GM19468 (cell line): Measurements from ENCODE around the gene FGF19.
"Not testable (repeated sequence)": the region's sequence is repeated elsewhere in the genome, so short reads cannot be mapped to it uniquely, and the experiment has no call there.

Experiments used
- ATAC-seq: cut with Tn5 transposase; IDR thresholded peaks from one replicate; pipeline ENCODE4 v1.9.1; 2021; ENCODE audit warnings: mild to moderate bottlenecking, moderate library complexity, moderate number of reproducible peaks; ENCODE audit not compliant: unreplicated experiment; ENCODE audit errors: extremely low read depth

The FGF19 gene

DNA sequence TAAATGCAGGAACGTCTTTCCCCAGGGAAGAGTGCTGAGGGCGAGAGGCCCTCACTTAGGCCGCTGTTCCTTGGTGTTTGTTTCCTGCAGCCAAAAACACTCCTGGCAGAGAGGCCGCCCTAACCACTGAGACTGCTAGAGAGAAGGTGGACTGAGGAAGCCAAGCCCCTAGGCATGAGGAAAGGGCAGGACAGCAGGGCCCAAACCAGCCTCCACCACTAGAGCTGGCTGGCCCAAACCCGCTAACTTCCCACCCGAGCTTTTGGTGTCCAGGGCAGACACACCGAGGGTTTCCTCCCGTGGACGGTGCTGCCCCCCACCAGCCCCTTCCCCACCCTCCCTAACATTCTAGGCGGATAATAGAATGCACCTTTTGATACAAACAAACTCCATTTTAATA is 6.0 kb downstream of the FGF19 start:
- no peak for ATAC-seq

DNA sequence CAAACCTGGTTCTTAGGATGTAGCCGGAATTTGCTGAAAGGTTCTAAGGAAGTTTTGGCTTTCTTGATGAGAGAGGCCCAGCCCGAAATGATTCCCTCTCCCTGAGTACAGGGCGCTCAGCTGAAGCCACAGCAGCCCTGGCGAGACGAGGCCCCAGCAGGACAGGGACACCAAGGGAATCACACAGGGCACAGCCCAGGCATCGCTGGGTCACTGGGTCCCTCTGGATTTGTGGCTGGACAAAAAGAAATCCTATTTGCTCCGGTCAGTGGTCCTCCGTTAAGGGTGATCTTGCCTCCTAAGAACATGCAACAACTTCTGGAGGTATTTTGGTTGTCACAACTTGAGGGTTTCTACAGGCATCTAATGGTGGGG is 6.4 kb downstream of the FGF19 start:
- no peak for ATAC-seq

DNA sequence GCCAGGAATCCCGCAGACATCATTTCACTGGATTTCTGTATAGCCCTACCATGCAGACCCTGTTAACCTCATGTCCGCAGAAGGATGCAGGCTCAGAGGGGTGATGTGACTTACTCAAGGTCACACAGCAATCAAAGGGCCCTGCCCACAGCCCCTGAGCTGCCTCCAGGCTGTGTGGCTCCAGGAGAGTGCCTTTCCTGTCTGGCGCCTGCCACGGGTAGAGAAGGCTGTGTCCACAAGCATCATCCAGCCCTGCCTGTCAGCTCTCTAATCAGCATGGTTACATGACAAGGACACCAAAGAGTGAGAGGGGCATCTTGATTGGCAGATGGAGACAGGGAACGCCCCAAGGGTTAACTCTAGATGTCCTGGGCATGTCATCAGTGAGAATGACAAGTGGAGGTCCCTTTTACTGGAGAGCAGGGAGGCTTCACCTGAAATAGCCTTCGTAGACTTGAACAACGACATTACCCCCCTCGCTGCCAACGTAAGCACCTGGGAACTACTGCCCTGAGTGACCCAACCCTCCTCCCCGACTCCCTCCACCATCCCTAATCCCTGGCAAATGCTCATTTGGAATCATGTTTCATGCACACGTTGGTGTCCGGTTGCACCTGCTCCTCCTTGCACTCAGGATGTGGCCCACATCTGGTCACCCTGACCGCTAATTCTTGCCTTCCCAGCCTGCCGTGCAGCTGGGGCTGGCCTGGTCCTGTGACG is 6.9 kb downstream of the FGF19 start:
- ATAC-seq = no peak

DNA sequence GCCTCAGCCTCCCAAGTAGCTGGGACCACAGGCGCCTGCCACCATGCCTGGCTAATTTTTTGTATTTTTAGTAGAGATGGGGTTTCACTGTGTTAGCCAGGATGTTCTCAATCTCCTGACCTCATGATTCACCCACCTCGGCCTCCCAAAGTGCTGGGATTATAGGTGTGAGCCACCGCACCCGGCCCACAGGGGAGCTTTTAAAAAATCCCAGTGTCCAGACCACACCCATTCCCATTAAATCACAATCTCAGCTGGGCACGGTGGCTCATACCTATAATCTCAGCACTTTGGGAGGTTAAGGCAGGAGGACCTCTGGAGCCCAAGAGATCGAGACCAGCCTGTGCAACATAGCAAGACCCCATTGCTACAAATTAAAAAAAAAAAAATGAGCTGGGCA is 7.8 kb downstream of the FGF19 start:
- not testable (repeated sequence) for ATAC-seq

DNA sequence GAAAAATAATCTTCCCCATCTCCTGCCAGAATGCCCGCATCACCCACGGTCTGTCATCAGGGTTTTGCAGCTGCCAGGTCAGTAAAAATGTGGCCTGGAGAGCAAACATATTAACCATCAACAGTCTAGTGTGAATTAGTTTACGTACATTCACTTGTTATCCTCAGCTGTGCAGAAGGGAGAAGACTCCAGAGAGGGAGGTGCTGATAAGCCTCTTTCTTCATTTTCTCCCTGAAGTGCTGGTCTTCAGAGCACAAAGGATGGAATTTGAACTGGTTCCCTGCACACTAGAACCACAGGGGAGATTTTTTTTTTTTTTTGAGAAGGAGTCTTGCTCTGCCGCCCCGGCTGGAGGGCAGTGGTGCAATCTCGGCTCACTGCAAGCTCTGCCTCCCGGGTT is 8.2 kb downstream of the FGF19 start:
- no peak for ATAC-seq

DNA sequence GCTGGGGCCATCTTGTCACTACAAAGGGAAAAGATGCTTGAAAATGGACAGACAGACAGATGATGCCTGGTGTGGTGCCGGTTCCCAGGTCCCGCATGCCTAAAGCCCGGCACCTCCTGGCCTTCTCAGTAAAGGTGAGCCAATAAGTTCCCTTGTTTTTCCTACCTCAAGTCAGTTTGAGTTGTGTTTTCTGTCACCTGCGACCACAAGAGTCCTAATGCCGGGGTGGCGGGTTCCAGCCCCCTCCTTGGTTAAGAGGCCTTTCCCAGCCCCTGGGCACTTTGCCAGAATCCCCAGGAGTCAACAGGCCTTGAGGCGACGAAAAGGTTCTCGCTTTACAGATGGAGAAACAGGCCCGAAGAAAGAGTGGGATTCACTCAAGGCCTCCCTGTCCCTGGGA is 9.0 kb downstream of the FGF19 start:
- no peak for ATAC-seq

DNA sequence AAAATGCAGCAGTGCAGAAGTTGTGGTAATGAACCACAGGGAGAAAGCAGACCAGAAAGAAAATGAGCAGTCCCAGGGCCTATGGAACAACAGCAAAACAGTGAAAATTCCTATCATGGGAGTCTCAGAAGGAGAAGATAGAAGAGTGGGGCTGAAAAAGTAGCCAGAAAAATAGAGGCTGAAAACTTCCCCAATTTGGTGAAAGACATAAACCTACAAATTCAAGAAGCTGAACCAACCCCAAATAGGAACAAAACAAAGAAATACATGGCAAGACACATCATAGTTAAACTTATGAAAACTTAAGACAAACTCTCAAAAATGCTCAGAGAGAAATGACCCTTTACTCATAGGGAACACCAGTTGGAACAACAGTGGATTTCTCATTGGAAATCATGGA is 11.4 kb downstream of the FGF19 start:
- ATAC-seq = no peak

DNA sequence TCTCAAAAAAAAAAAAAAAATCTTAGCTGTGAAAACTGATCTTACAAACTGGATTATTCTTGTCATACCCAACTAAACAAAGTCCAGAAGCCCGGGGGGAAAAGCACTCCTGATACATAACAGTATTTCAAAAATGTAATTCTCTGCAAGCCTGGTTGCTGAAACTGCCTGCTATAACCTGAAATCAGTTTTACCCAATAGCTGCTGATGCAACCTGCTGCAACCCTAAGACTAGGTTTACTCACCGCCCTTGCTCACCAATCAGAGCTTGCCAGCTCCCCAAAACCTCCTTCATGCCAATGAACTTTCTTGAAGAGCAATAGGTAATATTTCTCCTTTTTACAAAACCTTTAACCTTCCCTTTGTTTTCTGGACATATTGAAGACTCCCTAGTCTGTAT is 12.4 kb downstream of the FGF19 start:
- no peak for ATAC-seq

DNA sequence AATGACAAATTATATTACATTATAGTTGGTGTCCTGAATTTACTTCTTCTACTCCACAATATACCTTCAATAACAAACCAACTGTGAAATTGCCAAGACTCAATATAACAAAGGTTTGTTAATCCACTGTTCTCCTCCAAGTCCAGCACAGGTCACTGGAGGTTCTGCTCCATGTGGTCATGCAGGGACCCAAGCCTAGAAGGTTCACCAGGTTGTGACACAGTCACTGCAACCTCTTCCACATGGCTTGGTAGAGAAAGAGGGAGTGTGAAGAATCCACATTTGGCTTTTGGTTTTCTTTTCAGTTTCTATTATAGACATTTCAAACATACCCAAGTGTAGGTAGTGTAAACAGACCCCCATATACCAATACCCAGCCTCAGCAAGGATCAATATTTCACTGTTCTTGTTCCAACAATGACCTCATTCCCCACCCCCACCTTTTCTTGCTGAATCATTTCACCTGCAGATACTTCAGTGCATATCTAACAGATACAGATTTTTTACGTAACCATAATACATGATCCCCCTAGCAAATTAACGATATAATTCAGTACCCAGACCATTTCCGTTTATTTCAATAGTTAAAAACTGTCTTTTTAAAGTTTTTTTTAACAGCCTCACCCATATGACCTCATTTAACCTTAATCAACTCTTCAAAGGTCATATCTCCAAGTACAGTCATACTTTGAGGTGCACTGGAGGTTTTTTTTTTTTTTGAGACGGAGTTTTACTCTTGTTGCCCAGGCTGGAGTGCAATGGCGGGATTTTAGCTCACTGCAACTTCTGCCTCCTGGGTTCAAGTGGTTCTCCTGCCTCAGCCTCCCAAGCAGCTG is 14.1 kb downstream of the FGF19 start:
- ATAC-seq = no peak

DNA sequence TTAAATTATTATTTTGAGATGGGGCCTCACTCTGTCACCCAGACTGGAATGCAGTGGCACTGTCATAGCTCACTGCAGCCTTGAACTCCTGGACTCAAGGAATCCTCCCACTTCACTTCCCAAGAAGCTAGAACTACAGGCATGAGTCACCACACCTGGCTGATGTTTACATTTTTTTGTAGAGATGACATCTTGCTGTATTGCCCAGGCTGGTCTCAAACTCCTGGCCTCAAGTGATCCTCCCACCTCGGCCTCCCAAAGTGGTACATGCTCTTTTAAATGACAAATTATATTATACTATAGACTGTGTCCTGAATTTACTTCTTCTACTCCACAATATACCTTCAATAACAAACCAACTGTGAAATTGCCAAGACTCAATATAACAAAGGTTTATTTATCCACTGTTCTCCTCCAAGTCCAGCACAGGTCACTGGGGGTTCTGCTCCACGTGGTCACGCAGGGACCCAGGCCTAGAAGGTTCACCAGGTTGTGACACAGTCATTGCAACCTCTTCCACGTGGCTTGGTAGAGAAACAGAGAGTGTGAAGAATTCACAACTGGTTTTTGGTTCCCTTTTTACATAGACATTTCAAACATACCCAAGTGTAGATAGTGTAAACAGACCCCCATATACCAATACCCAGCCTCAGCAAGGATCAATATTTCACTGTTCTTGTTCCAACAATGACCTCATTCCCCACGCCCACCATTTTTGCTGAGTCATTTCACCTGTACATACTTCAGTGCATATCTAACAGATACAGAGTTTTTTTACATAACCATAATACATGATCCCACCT is 15.7 kb downstream of the FGF19 start:
- not testable (repeated sequence) for ATAC-seq

DNA sequence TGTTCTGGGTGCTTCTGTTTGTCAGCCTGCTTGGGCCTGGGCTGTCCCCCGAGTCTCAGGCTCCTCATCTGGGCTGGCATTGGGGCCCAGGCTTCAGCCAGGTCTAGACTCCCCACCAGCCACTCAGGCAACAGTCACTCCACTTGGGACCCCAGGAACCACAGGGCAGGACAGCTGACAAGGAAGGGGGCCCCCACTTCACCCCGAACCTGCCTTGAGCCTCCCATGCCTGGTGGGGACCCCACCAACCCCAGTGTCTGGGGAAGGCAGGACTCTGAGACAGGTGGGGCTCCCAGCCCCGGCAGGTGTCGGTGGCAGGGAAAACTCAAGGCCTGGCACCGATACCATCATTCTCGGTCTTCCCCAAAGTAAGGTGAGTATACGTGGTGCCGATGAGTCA is 17.0 kb downstream of the FGF19 start:
- no peak for ATAC-seq

DNA sequence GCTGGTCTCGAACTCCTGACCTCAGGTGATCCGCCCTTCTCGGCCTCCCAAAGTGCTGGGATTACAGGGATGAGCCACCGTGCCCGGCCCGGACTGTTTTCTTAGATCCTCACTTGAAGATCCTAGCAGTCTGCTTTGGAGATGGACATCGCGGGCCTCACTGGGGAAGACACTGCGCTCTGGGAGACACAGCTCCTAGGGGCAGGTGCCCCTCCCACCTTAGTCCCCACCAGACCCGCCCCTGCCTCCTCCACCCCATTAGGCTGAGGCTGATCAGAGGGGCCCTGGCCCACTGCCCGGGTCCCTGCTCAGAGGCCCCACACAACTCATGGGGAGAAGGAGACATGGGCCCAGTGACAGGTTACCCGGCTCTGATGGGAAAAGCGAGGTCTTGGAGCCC is 17.4 kb downstream of the FGF19 start:
- no peak for ATAC-seq

DNA sequence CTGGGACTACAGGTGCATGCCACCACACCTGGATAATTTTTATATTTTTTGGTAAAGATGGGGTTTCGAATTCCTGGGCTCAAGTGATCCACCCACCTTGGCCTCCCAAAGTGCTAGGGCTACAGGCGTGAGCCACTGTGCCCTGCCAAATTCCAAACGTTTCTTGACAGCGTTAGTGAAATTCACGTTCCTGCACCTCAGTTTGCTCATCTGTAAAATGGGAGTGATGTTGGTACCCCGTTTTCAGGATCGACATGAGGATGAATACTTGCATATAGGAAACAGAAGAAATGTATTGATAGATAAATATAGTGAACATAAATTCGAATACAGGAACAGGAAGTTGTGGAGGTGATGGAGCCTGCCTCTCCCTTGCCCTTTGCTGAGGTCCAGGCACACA is 18.5 kb downstream of the FGF19 start:
- ATAC-seq = no peak

DNA sequence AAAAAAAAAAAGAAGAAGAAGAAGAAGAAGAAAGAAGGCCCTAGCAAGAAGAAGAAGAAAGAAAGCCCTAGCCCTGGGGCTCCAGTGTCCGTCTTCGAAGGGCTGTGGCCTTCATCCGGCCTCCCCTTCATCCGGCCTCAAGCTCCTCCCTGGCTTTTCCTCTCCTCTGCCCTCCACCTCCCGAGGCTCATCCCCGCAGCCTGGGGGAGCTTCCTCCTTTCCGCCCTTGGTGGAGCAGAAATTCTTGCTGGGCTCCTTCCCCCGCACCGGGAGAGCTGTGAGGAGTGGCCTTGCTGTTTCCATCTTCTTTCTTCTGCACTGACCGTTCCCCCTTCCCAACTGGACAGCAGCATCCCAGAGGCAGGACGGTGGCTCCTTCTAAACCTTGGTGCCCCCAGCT is 19.2 kb downstream of the FGF19 start:
- ATAC-seq = no peak

DNA sequence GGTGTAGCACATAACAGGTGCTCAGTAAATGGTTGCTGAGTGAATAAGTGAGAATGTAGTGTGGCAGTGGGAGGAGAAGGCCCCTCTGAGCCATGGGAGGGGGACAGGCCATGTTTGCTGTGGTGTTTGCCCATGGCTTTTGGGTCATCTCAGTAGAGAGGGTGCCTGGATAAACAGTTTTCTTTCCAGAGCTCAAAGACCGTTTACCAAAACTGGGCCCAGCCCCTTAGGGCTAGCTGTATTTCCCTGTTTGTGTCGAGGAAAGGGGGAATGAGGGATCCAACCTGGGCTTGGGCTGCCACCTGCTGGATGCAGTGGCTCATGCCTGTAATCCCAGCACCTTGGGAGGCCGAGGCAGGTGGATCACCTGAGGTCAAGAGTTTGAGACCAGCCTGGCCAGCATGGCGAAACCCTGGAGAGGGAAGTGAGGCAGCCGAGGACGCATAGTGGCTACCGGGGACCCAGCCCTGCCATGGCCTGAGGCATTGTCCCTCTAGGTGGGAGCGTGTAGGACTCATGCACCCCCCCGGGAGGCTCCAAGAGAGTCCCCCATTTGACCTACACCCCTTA is 20.0 kb downstream of the FGF19 start:
- no peak for ATAC-seq

DNA sequence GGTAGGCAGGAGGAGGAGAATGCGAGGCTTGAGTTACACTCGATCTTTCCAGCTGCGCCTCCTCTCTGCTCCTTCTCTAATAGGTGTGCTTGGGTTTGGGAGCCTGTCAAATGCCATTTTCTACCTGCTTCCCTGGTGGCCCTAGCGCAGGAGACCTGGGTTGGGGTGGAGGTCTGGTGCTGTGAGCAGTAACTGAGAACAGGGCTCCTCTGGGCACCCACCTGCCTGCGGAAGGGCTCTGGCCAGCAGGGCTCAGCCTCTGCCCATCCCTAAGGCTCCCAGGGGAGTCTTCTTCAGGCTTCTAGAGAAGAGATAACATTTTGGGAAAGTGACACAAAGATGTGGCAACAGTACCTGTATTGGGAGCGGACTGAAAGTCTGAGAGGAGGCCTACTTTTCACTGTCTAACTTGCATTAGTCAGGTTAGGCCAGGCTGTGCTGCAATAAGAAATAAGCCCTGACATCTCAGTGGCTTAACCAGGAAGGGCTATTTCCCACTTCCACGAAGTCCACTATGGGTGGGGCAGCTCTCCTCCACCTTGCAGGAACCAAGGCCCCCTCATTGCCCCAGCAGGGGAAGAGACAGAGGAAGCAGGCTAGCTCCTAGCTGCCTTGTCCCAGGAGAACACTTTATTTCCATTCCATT is 21.0 kb downstream of the FGF19 start:
- ATAC-seq = no peak

DNA sequence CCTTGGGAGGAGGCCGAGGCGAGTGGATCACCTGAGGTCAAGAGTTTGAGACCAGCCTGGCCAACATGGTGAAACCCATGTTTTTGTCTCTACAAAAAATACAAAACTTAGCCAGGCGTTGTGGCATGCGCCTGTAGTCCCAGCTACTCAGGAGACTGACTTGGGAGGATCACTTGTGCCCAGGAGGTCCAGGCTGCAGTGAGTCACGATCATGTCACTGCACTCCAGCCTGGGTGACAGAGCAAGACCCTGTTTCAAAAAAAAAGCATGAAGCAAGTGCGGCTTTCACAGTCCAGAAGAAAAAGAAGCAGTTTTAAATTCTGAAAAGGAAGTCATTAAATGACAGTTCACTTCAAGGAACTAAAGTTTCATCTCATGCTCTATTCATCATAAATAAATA is 21.6 kb downstream of the FGF19 start:
- no peak for ATAC-seq

DNA sequence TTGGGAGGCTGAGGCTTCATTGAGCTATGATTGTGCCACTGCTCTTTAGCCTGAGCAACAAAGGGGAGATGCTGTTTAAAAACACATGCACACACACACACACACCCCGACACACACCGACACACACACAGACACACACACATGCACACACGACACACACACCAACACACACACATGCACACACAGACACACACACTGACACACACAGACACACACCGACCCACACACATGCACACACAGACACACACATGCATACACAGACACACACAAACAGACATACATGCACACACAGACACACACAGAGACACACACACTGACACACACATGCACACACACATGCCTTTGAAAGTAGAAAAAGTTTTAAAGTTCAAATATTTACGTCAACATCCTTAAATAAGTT is 23.1 kb downstream of the FGF19 start:
- ATAC-seq = no peak

DNA sequence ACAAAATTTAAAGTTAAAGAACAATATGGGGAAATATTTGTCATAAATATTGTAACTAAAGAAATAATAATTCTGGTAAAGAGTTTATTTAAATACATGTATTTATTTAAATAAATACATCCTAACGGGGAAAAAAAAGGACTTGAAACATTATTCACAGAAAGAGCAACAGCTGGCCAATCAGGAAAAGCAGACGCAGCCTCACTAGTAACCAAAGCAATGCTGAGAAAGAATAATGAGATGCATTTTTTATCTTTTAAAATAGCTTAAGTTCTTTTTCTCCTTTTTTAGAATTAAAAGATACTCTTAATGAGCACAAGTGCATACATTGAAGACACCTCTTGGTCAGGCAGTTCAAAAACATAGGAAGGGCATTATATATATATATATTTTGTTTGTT is 26.1 kb downstream of the FGF19 start:
- ATAC-seq = no peak
